ENCODE results near the gene SPRY4. TPM values are rescaled to one million over a fixed set of nuclear protein-coding genes. Genes with fewer than 3 reads are reported as not detected.

SPRY4 gene
- total and polyA plus RNA-seq, 2 of the 4 experiments (the other 2 are of a cell fraction), result 8.4 to 21.0 TPM

- Histone ChIP-seq H3K23ac (ENCODE audit: low read depth, low read length) (peak overlapping the region; percentile 98), H2AK5ac (ENCODE audit: low read depth, low read length) (peak overlapping the region; percentile 46; the same call in 1 of the 2 replicates), H2BK20ac (ENCODE audit: low read depth, low read length) (no peak overlapping the region), H2BK120ac (ENCODE audit: low read depth, low read length) (peak overlapping the region; percentile 38; the same call in 1 of the 2 replicates), H4K91ac (ENCODE audit: insufficient read depth, low read depth, low read length) (peak overlapping the region; percentile 70), H2AK9ac (replicated peaks; ENCODE audit: low read depth, low read length, poor library complexity) (peak overlapping the region; percentile 39), H3K9me3 (ENCODE audit: control insufficient read depth, insufficient read depth, low read length) (no peaks in the 10 kb centered on the region), H3K9me1 (ENCODE audit: insufficient read depth, low read length) (peaks cover 3% of the 10 kb centered on the region; the same call in 1 of the 2 replicates), H3K56ac (ENCODE audit: extremely low read depth, insufficient read depth, low read length) (peak overlapping the region; percentile 64), H4K20me1 (ENCODE audit: insufficient read depth, low read length) (peaks cover 74% of the 10 kb centered on the region), H4K8ac (ENCODE audit: low read depth in 2 of 2, low read length in 2 of 2) (peak overlapping the region; percentile 48 to 49; a peak in 2 of 4 replicates), H2AFZ (replicated peaks; ENCODE audit: low read length, poor library complexity) (no peak overlapping the region), H3K4me2 (ENCODE audit: low read depth, low read length) (peak overlapping the region; percentile 95), H3K27ac (ENCODE audit: insufficient read depth, low read length) (peak overlapping the region; percentile 69), H2BK15ac (ENCODE audit: low read depth, low read length) (peak overlapping the region; percentile 16; the same call in 1 of the 3 replicates), H2BK5ac (ENCODE audit: low read depth, low read length, poor library complexity, severe bottlenecking) (peak overlapping the region; percentile 92), H3K79me1 (ENCODE audit: low read depth in 1 of 2, low read length in 2 of 2) (peaks cover 7 to 22% of the 10 kb centered on the region in 2 experiments; a peak in 3 of 4 replicates), H3K36me3 (ENCODE audit: control insufficient read depth, insufficient read depth, low read length) (peaks cover 3% of the 10 kb centered on the region; the same call in 1 of the 2 replicates), H3K4me3 (ENCODE audit: insufficient read depth, low read depth, low read length) (peak overlapping the region; percentile 68), H3K27me3 (ENCODE audit: control insufficient read depth, insufficient read depth, low read length) (no peaks in the 10 kb centered on the region), H3K4me1 (ENCODE audit: control insufficient read depth, insufficient read depth, low read length) (peaks cover 37% of the 10 kb centered on the region), H3K9ac (ENCODE audit: low read depth, low read length) (peak overlapping the region; percentile 97), H4K5ac (ENCODE audit: low read depth, low read length) (no peak overlapping the region), H3K18ac (ENCODE audit: low read depth, low read length) (peak overlapping the region; percentile 27; the same call in 1 of the 2 replicates), H3K4ac (ENCODE audit: low read depth, low read length) (peak overlapping the region; percentile 92), H3K14ac (replicated peaks; ENCODE audit: low read depth, low read length) (peak overlapping the region; percentile 91)
- ATAC-seq (ENCODE audit: low read depth) (no peak), DNase-seq (no peak)
- intact Hi-C loops (cut with micrococcal nuclease), result loop anchor here (5.0 kb wide), 2 partner anchors 105 to 375 kb away; no protein-coding TSS in a partner anchor
- ChIA-PET POLR2A (ENCODE audit: unreplicated experiment) (interaction anchor here (0.5 to 1.4 kb wide), 5 partner anchors 10 to 333 kb away, joined by 4 to 7 read pairs (median 5); no protein-coding TSS in a partner anchor), CTCF (interaction anchor here (0.6 to 3.2 kb wide), 3 partner anchors 35 to 226 kb away, joined by 3 to 15 read pairs (median 7); no protein-coding TSS in a partner anchor)
- no peak for TF ChIP-seq MXI1 (IDR thresholded peaks at IDR 0.05; ENCODE audit: borderline replicate concordance, low read depth, low read length)
- no peak for TF ChIP-seq POLR2A (IDR thresholded peaks at IDR 0.05; ENCODE audit: low read depth, low read length)
- no peak for TF ChIP-seq BHLHE40 (IDR thresholded peaks at IDR 0.05; ENCODE audit: low read depth, low read length)
- no peak for TF ChIP-seq NFE2L2 (IDR thresholded peaks at IDR 0.05; ENCODE audit: low read depth, low read length)
- no peak for TF ChIP-seq CTCF (conservative IDR thresholded peaks at IDR 0.05; ENCODE audit: low read depth, low read length)
- no peak for TF ChIP-seq CEBPB (IDR thresholded peaks at IDR 0.05; ENCODE audit: low read depth, low read length)
- TF ChIP-seq RFX5 (IDR thresholded peaks at IDR 0.05; ENCODE audit: low read depth, low read length), result no peak
- no peak for TF ChIP-seq USF2 (IDR thresholded peaks at IDR 0.05; ENCODE audit: low read depth, low read length)
- no peak for TF ChIP-seq FOS (IDR thresholded peaks at IDR 0.05; ENCODE audit: low read depth, low read length)
- no peak for TF ChIP-seq SMC3 (IDR thresholded peaks at IDR 0.05; ENCODE audit: low read depth, low read length)
- no TSS peak for BruUV-seq (replicated peaks)
- WGBS, 2 experiments (ENCODE audit: extremely low coverage in 2 of 2, insufficient read length in 1 of 2), result no CpG with 5 or more reads among the region's 5 CpGs
- in situ Hi-C loops (cut with MboI; ENCODE audit: low sequenced_read_pairs), result loop anchor here (5.0 kb wide), 1 partner anchor 225 kb away; no protein-coding TSS in a partner anchor
- dilution Hi-C loops (cut with HindIII; ENCODE audit: low sequenced_read_pairs, unreplicated experiment), result no loop called here
These were observed 2.4 kb downstream of the SPRY4 start for GRCh38 chr5:142322403-142322746.

Measured in IMR-90 (cell line).